ENCODE measurements around the gene OTUD7B. TPM values are rescaled to one million over a fixed set of nuclear protein-coding genes. Genes with fewer than 3 reads are reported as not detected.

Gene OTUD7B
- total and polyA plus RNA-seq, 3 donors from 2014 or later = 23.1 to 31.5 (median 30.3) TPM

DNA sequence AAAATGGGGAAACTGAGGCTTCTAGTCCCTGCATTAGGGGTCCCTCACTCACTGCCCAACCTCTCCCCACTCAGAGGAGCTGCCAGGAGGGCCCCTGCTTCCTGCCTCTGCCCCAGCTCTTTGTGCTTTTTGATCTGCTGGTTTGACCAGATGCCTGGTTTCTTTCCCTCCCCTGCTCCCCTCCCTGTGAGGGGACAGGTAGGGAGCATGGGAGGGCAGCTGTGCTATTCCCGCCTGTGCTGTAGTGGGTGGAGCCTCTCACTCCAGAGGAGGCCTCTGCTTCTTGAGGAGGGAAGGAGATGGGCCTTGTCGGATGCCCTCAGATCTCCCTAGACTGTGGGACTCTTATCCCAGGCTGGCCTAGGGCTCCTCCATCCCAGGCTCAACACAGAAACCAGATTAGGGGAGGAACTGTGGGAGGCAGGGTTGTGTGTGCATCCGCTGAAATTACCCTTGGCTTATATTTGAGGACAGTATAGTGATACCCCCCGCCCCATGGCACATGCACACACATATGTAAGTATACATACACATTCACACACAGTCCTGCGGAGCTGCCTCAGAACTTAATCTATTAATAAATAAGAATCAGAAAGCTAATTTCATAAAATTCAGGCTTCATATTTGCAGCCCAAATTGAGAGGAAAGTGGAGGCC, 106.6 kb downstream of the OTUD7B start:
- no peak overlapping the region for H3K4me3 ChIP-seq
- TF ChIP-seq POLR2A (IDR thresholded peaks at IDR 0.05) = no peak
- TF ChIP-seq, protein P1, sequence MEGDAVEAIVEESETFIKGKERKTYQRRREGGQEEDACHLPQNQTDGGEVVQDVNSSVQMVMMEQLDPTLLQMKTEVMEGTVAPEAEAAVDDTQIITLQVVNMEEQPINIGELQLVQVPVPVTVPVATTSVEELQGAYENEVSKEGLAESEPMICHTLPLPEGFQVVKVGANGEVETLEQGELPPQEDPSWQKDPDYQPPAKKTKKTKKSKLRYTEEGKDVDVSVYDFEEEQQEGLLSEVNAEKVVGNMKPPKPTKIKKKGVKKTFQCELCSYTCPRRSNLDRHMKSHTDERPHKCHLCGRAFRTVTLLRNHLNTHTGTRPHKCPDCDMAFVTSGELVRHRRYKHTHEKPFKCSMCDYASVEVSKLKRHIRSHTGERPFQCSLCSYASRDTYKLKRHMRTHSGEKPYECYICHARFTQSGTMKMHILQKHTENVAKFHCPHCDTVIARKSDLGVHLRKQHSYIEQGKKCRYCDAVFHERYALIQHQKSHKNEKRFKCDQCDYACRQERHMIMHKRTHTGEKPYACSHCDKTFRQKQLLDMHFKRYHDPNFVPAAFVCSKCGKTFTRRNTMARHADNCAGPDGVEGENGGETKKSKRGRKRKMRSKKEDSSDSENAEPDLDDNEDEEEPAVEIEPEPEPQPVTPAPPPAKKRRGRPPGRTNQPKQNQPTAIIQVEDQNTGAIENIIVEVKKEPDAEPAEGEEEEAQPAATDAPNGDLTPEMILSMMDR (IDR thresholded peaks at IDR 0.05) = no peak
- no peaks in the 10 kb centered on the region for H3K27me3 ChIP-seq
- intact Hi-C loops (cut with DNase I; ENCODE audit: low total_unique reads) = no loop called here
- H3K4me1 ChIP-seq = peaks cover 6% of the 10 kb centered on the region
- H3K36me3 ChIP-seq (ENCODE audit: low read depth, missing control alignments) = no peaks in the 10 kb centered on the region
- no peaks in the 10 kb centered on the region for H3K9me3 ChIP-seq
- no peak overlapping the region for H3K27ac ChIP-seq
- DNase-seq = no peak
- 84 to 87% methylated on average over 4 to 5 of the region's 5 CpGs for WGBS, 2 donors

DNA sequence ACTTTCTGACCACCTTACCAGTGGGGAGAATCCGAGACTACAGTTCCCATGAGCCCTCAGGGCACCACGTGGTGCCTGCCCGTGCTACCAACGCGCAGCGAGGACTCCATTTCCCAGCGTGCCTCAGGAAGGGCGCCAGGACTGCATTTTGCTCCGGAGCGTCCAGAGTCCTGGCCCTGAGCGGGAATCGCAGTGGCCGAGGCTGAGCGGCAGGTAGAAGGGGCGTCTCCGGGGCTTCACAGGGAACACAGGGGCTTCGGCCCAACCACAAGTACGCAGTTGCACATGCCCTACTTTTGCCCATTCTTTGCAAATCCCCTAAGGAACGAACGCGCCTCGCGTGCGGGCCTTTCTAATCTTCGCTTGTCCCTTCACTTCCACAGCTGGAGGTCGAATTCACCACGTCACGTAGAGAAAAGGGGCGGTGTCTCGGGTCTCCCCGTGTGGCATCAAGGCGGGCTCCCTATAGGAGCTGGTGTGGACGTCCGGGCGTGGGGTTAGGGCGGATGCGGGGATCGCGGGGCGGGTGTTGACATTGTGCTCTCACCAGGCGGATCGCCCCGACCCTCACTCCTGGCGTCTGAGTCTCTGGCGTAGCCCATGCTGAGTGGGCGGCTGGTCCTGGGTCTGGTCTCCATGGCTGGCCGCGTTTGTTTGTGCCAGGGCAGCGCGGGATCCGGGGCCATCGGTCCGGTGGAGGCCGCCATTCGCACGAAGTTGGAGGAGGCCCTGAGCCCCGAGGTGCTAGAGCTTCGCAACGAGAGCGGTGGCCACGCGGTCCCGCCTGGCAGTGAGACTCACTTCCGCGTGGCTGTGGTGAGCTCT, 110.9 kb downstream of the OTUD7B start, which contains the start of gene BOLA1:
BOLA1 (plus strand) TSS at position 109 of the 825 bp plus-strand sequence; CDS start at position 601, 492 bp downstream.
- peak; percentile 97 for DNase-seq
- WGBS, 2 donors = 4 to 6% methylated on average over 48 to 52 of the region's 65 CpGs
- TF ChIP-seq, protein P1 (IDR thresholded peaks at IDR 0.05) = peak in 1 of 3 experiments; percentile 11
- peak; percentile 45 for TF ChIP-seq POLR2A (IDR thresholded peaks at IDR 0.05)
- H3K9me3 ChIP-seq = no peaks in the 10 kb centered on the region
- H3K27me3 ChIP-seq = no peaks in the 10 kb centered on the region
- peak within 1 kb of the TSS; percentile 53 to 76 for H3K4me3 ChIP-seq
- H3K27ac ChIP-seq = peak within 1 kb of the TSS; percentile 68 to 79
- peaks cover 6% of the 10 kb centered on the region for H3K4me1 ChIP-seq
- H3K36me3 ChIP-seq (ENCODE audit: low read depth, missing control alignments) = no peaks in the 10 kb centered on the region
- intact Hi-C loops (cut with DNase I; ENCODE audit: low total_unique reads) = no loop called here

DNA sequence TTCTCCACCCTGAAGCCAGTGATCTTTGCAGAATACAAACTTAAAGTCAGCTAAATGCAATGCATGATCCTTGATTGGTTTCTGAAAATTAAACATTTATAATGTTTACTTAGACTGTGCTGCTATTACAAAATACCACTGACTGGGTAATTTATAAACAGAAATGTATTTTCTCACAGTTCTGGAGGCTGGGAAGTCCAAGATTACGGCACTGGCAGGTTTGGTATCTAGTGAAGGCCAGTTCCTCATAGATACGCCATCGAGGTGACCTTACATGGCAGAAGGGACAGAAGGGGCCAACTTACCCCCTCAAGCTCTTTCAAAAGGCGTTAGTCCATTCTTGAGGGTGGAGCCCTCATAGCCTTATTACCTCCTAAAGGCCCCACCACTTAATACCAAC, 114.0 kb downstream of the OTUD7B start:
- Histone ChIP-seq H3K27me3 (no peaks in the 10 kb centered on the region), H3K4me3 (no peak overlapping the region), H3K9me3 (no peaks in the 10 kb centered on the region), H3K4me1 (peaks cover 6% of the 10 kb centered on the region), H3K36me3 (ENCODE audit: low read depth, missing control alignments) (no peaks in the 10 kb centered on the region), H3K27ac (no peak overlapping the region)
- 92 to 96% methylated on average over 4 of the region's 4 CpGs for WGBS, 2 donors
- intact Hi-C loops (cut with DNase I; ENCODE audit: low total_unique reads) = no loop called here
- no peak for DNase-seq
- TF ChIP-seq, protein P1 (IDR thresholded peaks at IDR 0.05) = no peak
- TF ChIP-seq POLR2A (IDR thresholded peaks at IDR 0.05) = no peak

DNA sequence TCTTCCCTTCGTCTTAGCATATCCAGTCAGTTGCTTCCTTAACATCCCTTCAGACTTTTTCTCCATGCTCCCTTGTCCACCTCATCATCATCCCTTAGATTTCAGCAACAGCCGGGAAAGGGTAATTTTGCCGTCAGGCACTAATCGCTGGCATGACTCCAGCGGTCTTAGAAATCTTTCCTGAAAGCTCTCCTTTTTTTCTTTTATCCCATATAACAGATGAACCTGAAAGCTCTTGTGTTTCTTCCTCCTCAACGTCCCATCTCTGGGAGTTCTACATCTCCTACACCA, 121.6 kb downstream of the OTUD7B start:
- H3K27me3 ChIP-seq = no peaks in the 10 kb centered on the region
- peaks cover 5% of the 10 kb centered on the region for H3K4me1 ChIP-seq
- TF ChIP-seq, protein P1 (IDR thresholded peaks at IDR 0.05) = no peak
- TF ChIP-seq POLR2A (IDR thresholded peaks at IDR 0.05) = no peak
- peak; percentile 52 for DNase-seq
- no peaks in the 10 kb centered on the region for H3K36me3 ChIP-seq (ENCODE audit: low read depth, missing control alignments)
- WGBS, 2 donors = 5 to 9% methylated on average over 6 of the region's 6 CpGs
- H3K9me3 ChIP-seq = no peaks in the 10 kb centered on the region
- H3K27ac ChIP-seq = peak overlapping the region; percentile 97 to 100
- intact Hi-C loops (cut with DNase I; ENCODE audit: low total_unique reads) = no loop called here
- H3K4me3 ChIP-seq = peak overlapping the region; percentile 69 to 86

All from testis (tissue), 3 donors.